HepG2 (cell line): ENCODE measurements around the gene B4GALT1. TPM values are rescaled to one million over a fixed set of nuclear protein-coding genes. Genes with fewer than 3 reads are reported as not detected.

ENCODE experiments used
- CREB1 ChIP-seq, 2 experiments: fragments of 450-650 bp in 1 of 2; IDR thresholded peaks; 2 replicates each; pipeline ENCODE4 v1.6.1; 2016 to 2017; ENCODE audit warnings: control low read depth in 1 of 2, mild to moderate bottlenecking in 1 of 2, missing compliant biosample characterization in 1 of 2, missing genetic modification characterization in 1 of 2
- FLYWCH1 ChIP-seq: sonication (generic); formaldehyde crosslinking; IDR thresholded peaks from 2 replicates; pipeline ENCODE4 v1.8.1; 2023; ENCODE audit warnings: mild to moderate bottlenecking, missing genetic modification reagents
- HCFC1 ChIP-seq: fragments of 150-350 bp; IDR thresholded peaks from 2 replicates; pipeline ENCODE4 v1.6.1; 2014; ENCODE audit warnings: low read depth, low read length
- HNRNPL ChIP-seq: fragments of 200-400 bp; formaldehyde crosslinking; IDR thresholded peaks from 2 replicates; pipeline ENCODE4 v1.6.1; 2017; ENCODE audit warnings: mild to moderate bottlenecking, low read depth, low read length
- MEIS1 ChIP-seq: sonication (generic); formaldehyde crosslinking; IDR thresholded peaks from 2 replicates; pipeline ENCODE4 v1.9.0; 2021; ENCODE audit warnings: mild to moderate bottlenecking, missing genetic modification reagents, moderate library complexity, borderline replicate concordance
- NFYC ChIP-seq: IDR thresholded peaks from 2 replicates; pipeline ENCODE4 v1.6.1; 2016; ENCODE audit warnings: missing genetic modification reagents, missing compliant biosample characterization
- RCOR2 ChIP-seq: IDR thresholded peaks from 2 replicates; pipeline ENCODE4 v1.6.1; 2016; ENCODE audit warnings: missing biosample characterization, missing genetic modification reagents
- SAP130 ChIP-seq: IDR thresholded peaks from 2 replicates; pipeline ENCODE4 v1.6.1; 2016; ENCODE audit warnings: low read depth
- SATB2 ChIP-seq: sonication (generic); formaldehyde crosslinking; IDR thresholded peaks from 2 replicates; pipeline ENCODE4 v1.5.0; 2020; ENCODE audit warnings: missing genetic modification reagents
- SIN3B ChIP-seq: fragments of 150-350 bp; IDR thresholded peaks from 2 replicates; pipeline ENCODE4 v1.6.1; 2014; ENCODE audit warnings: low read length
- SIX4 ChIP-seq: sonication (generic); formaldehyde crosslinking; IDR thresholded peaks from 2 replicates; pipeline ENCODE4 v1.4.0; 2020; ENCODE audit warnings: missing genetic modification reagents
- SMAD3 ChIP-seq: sonication (generic); formaldehyde crosslinking; IDR thresholded peaks from 2 replicates; pipeline ENCODE4 v1.4.0; 2020; ENCODE audit warnings: missing genetic modification reagents
- ZBTB46 ChIP-seq: sonication (generic); formaldehyde crosslinking; IDR thresholded peaks from 2 replicates; pipeline ENCODE4 v1.4.0; 2020; ENCODE audit warnings: mild to moderate bottlenecking, missing genetic modification reagents, borderline replicate concordance
- ZNF143 ChIP-seq: sonication (generic); formaldehyde crosslinking; IDR thresholded peaks from 2 replicates; pipeline ENCODE4 v1.4.0; 2020; ENCODE audit warnings: missing genetic modification reagents
- ZNF329 ChIP-seq: sonication (generic); formaldehyde crosslinking; IDR thresholded peaks from 2 replicates; pipeline ENCODE4 v1.9.0; 2021; ENCODE audit warnings: low read depth, mild to moderate bottlenecking, missing genetic modification reagents
- ZNF34 ChIP-seq: sonication (generic); formaldehyde crosslinking; IDR thresholded peaks from 2 replicates; pipeline ENCODE4 v1.4.0; 2020; ENCODE audit warnings: mild to moderate bottlenecking, missing genetic modification reagents, borderline replicate concordance
- ZNF460 ChIP-seq: sonication (generic); formaldehyde crosslinking; IDR thresholded peaks from 2 replicates; pipeline ENCODE4 v1.5.1; 2020; ENCODE audit warnings: missing genetic modification reagents, mild to moderate bottlenecking, borderline replicate concordance
- ZNF484 ChIP-seq: sonication (generic); formaldehyde crosslinking; IDR thresholded peaks from 2 replicates; pipeline ENCODE4 v1.5.1; 2020; ENCODE audit warnings: mild to moderate bottlenecking, low read depth, missing genetic modification reagents, borderline replicate concordance
- ZNF616 ChIP-seq: sonication (generic); formaldehyde crosslinking; IDR thresholded peaks from 2 replicates; pipeline ENCODE4 v1.5.0; 2020; ENCODE audit warnings: low read depth, mild to moderate bottlenecking, missing genetic modification reagents
- ZSCAN29 ChIP-seq: sonication (generic); formaldehyde crosslinking; conservative IDR thresholded peaks from 2 replicates; pipeline ENCODE4 v1.4.0; 2020; ENCODE audit warnings: mild to moderate bottlenecking, missing genetic modification reagents
- ZZZ3 ChIP-seq: sonication (generic); formaldehyde crosslinking; IDR thresholded peaks from 2 replicates; pipeline ENCODE4 v1.4.0; 2020; ENCODE audit warnings: missing genetic modification reagents, mild to moderate bottlenecking, borderline replicate concordance
- polyA plus RNA-seq, 8 experiments: library from polyadenylated mRNA; depleted of rRNA in 3 of 8; stranded (reverse) in 7 of 8; unstranded in 1 of 8; fragments of >200 nt; fragmentation: Illumina TruSeq in 4 of 8; extraction: Trizol in 4 of 8; gene quantifications; 2 replicates each; pipeline versions ENCODE4 v1.2.1 to v1.2.3, GENCODE V29; 2011 to 2016; ENCODE audit warnings: low read depth in 4 of 8, missing spikeins in 1 of 8, mixed read lengths in 1 of 8; ENCODE audit not compliant: insufficient read depth in 1 of 8
- total RNA-seq, 5 experiments: library from RNA; depleted of rRNA; stranded (reverse); fragments of >200 nt; fragmentation: Illumina TruSeq; extraction: Trizol; gene quantifications; 2 replicates each; pipeline ENCODE4 v1.2.3, GENCODE V29; 2016; ENCODE audit warnings: low read depth in 1 of 5
- TF ChIP-seq, protein P1 (sequence below): sonication (generic); formaldehyde crosslinking; IDR thresholded peaks from 2 replicates; pipeline ENCODE4 v1.5.0; 2020; ENCODE audit warnings: missing genetic modification reagents
- TF ChIP-seq, protein P2 (sequence below): sonication (generic); formaldehyde crosslinking; IDR thresholded peaks from 2 replicates; pipeline ENCODE4 v1.8.0; 2022; ENCODE audit warnings: missing genetic modification reagents, mild to moderate bottlenecking, inconsistent platforms, borderline replicate concordance

Gene B4GALT1
- total and polyA plus RNA-seq, 2 of the 13 experiments (the other 11 are each of a cell fraction or from before 2014, with no cell fraction given): 15.7 to 33.5 TPM

DNA sequence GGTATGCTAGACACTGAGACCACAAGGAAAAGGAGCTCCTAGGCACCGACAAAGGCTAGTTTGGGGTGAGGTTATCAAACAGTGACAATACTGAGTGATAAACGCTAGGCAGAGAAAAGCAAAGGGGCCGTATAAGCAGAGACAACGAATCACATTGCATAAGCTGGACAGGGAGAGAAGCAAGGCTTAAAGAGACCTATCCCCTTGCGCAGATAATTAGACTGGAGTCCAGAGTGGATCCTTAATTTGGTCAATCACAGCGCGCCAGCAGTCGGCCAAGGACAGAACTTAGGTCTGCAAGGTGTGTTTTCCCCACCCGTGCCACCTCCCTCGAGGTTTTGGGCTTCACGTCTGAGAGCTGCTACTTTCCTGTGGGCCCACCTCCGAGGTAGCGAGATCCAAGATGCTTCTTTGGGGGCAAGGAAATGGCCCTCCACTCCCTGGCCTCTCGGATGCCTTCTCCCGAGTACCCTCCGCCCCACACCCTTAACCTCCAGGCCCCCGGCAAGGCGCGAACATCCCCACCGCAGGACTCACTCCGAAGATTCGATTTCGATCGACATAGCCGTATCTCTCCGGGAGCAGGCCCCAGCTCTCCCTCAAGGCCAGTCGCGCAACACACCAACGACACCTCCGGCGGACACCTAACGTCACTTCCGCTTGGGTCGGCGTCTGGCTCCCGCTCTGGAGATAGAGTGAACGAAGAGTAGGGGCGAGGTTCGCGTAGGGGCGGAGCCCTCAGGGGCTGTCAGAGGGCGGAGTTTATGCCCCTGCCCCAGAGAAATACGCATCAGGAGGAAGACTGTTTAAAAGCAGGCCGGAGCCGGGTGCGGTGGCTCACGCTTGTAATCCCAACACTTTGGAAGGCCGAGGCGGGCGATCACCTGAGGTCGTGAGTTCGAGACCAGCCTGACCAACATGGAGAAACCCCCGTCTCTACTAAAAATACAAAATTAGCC, 90.8 kb downstream of the B4GALT1 start, which contains the start of gene SMU1 (continued):
- TF ChIP-seq SIN3B (peak; percentile 82), ZSCAN29 (CRISPR knock-in tag) (peak; percentile 76; the same call in 1 of the 2 replicates), SATB2 (0 out of 2 replicates have a peak, but pooled peaks have one; percentile 56), ZNF329 (CRISPR knock-in tag) (0 out of 2 replicates have a peak, but pooled peaks have one; percentile 20), SIX4 (CRISPR knock-in tag) (0 out of 2 replicates have a peak, but pooled peaks have one; percentile 9), ZNF143 (CRISPR knock-in tag) (peak; percentile 22; the same call in 1 of the 2 replicates), HCFC1 (peak; percentile 58), ZNF616 (CRISPR knock-in tag) (no peak), HNRNPL (0 out of 2 replicates have a peak, but pooled peaks have one; percentile 37), ZNF460 (no peak), ZBTB46 (peak; percentile 65; the same call in 1 of the 2 replicates), RCOR2 (0 out of 2 replicates have a peak, but pooled peaks have one; percentile 69), MEIS1 (CRISPR knock-in tag) (peak; percentile 89), ZZZ3 (CRISPR knock-in tag) (peak; percentile 92; the same call in 1 of the 2 replicates), SAP130 (CRISPR knock-in tag) (peak; percentile 93), ZNF34 (peak; percentile 82; the same call in 1 of the 2 replicates), FLYWCH1 (CRISPR knock-in tag) (no peak), CREB1 (IDR thresholded peaks at IDR 0.05) (peak; percentile 96), CREB1 (CRISPR knock-in tag; IDR thresholded peaks at IDR 0.05) (peak; percentile 99), ZNF484 (no peak), NFYC (no peak), SMAD3 (peak; percentile 44; the same call in 1 of the 2 replicates)
- TF ChIP-seq, protein P1, sequence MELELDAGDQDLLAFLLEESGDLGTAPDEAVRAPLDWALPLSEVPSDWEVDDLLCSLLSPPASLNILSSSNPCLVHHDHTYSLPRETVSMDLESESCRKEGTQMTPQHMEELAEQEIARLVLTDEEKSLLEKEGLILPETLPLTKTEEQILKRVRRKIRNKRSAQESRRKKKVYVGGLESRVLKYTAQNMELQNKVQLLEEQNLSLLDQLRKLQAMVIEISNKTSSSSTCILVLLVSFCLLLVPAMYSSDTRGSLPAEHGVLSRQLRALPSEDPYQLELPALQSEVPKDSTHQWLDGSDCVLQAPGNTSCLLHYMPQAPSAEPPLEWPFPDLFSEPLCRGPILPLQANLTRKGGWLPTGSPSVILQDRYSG: no peak
- TF ChIP-seq, protein P2, sequence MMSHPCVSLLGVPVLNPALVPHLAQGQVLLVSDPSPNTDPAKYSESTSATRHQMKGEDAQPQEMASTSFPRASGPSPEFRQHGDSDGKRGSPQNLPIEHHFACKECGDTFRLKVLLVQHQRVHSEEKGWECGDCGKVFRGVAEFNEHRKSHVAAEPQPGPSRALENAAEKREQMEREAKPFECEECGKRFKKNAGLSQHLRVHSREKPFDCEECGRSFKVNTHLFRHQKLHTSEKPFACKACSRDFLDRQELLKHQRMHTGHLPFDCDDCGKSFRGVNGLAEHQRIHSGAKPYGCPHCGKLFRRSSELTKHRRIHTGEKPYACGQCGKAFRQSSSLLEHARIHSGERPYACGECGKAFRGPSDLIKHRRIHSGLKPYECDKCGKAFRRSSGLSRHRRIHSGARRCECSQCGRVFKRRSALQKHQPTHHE (CRISPR knock-in tag): peak; percentile 43; the same call in 1 of the 2 replicates
